Loucy (cell line): ENCODE results near the gene FARS2.

Source experiments
- H2AFZ ChIP-seq: fragments of 200-600 bp; sonication (generic); 2 replicates; pipeline ENCODE4 v1.6.0; 2016; ENCODE audit warnings: antibody characterized with exemption, mild to moderate bottlenecking, low read length, moderate library complexity
- H3F3A ChIP-seq: fragments of 200-600 bp; 2 replicates; pipeline ENCODE4 v1.6.0; 2016; ENCODE audit warnings: antibody characterized with exemption, low read depth, mild to moderate bottlenecking
- H3K27me3 ChIP-seq: fragments of 200-600 bp; sonication (generic); 2 replicates; pipeline ENCODE4 v1.6.1; 2014; ENCODE audit warnings: low read length, mild to moderate bottlenecking; ENCODE audit not compliant: insufficient read depth, poor library complexity, severe bottlenecking
- H3K36me3 ChIP-seq: fragments of 200-600 bp; sonication (generic); 2 replicates; pipeline ENCODE4 v1.6.1; 2016; ENCODE audit warnings: low read length; ENCODE audit not compliant: insufficient read depth
- H3K4me1 ChIP-seq: fragments of 200-600 bp; sonication (generic); 2 replicates; pipeline ENCODE4 v1.5.1; 2014; ENCODE audit warnings: low read length, mild to moderate bottlenecking; ENCODE audit not compliant: insufficient read depth, poor library complexity, severe bottlenecking
- H3K4me2 ChIP-seq: fragments of 200-600 bp; sonication (generic); 2 replicates; pipeline ENCODE4 v1.6.0; 2014; ENCODE audit warnings: antibody characterized with exemption, low read length, low read depth, mild to moderate bottlenecking; ENCODE audit not compliant: poor library complexity, severe bottlenecking
- H3K4me3 ChIP-seq: fragments of 200-600 bp; sonication (generic); 2 replicates; pipeline ENCODE4 v1.5.1; 2014; ENCODE audit warnings: low read length, mild to moderate bottlenecking, mixed read lengths; ENCODE audit not compliant: poor library complexity, severe bottlenecking
- H3K79me2 ChIP-seq: fragments of 200-600 bp; sonication (generic); 2 replicates; pipeline ENCODE4 v1.6.1; 2014; ENCODE audit warnings: low read length; ENCODE audit not compliant: insufficient read depth
- H3K9ac ChIP-seq: fragments of 200-600 bp; sonication (generic); 2 replicates; pipeline ENCODE4 v1.6.0; 2014; ENCODE audit warnings: mild to moderate bottlenecking, low read depth, low read length, moderate library complexity; ENCODE audit not compliant: poor library complexity, severe bottlenecking
- H3K9me2 ChIP-seq: fragments of 200-600 bp; sonication (generic); replicated peaks from 2 replicates; pipeline ENCODE4 v1.6.1; 2016; ENCODE audit warnings: low read depth, low read length, mixed read lengths
- H3K9me3 ChIP-seq: fragments of 200-600 bp; sonication (generic); 2 replicates; pipeline ENCODE4 v1.6.1; 2014; ENCODE audit warnings: mild to moderate bottlenecking, antibody characterized with exemption, low read length, low read depth; ENCODE audit not compliant: insufficient read depth
- H4K20me1 ChIP-seq: fragments of 200-600 bp; sonication (generic); 2 replicates; pipeline ENCODE4 v1.6.0; 2014; ENCODE audit warnings: antibody characterized with exemption, low read length, mild to moderate bottlenecking; ENCODE audit not compliant: insufficient read depth, poor library complexity, severe bottlenecking
- EZH2phosphoT487 ChIP-seq: fragments of 200-600 bp; IDR thresholded peaks from 2 replicates; pipeline ENCODE4 v1.6.1; 2018; ENCODE audit warnings: antibody characterized with exemption, mild to moderate bottlenecking, moderate library complexity, borderline replicate concordance
- TF ChIP-seq, protein P1 (sequence below): fragments of 200-600 bp; sonication (generic); conservative IDR thresholded peaks from 2 replicates; pipeline ENCODE4 v1.5.1; 2014; ENCODE audit warnings: mild to moderate bottlenecking, antibody characterized with exemption, low read length

Gene FARS2

DNA sequence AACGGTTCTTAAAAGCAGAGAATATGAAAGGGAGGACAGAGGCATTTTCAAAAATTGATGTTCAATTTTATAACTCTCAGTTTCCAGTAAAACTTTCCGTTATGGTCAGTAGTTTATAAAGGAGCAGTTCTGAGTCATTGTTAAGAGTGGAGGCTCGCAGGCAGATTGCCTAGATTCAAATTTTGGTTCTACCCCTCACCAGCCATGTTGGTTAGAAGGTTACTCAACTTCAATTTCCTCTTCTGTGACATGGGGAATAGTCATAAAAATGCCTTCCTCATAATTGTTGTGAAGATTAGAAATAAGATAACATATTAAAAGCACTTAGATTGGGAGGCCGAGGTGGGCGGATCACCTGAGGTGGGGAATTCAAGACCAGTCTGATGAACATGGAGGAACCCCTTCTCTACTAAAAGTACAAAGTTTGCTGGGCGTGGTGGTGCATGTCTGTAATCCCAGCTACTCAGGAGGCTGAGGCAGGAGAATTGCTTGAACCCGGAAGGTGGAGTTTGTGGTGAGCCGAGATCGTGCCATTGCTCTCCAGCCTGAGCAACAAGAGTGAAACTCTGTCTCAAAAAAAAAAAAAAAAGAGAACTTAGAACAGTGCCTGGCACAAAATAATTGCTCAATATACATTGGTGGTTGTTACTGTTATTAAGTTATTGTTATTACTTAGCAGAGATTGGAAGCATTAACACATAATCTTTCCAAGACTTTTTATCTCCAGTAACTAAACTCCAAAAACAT is 396.5 kb downstream of the FARS2 start:
- H2AFZ ChIP-seq = no peak overlapping the region
- H3K4me3 ChIP-seq = no peak overlapping the region
- no peaks in the 10 kb centered on the region for H4K20me1 ChIP-seq
- H3K27me3 ChIP-seq = no peaks in the 10 kb centered on the region
- no peak overlapping the region for H3K4me2 ChIP-seq
- TF ChIP-seq, protein P1, sequence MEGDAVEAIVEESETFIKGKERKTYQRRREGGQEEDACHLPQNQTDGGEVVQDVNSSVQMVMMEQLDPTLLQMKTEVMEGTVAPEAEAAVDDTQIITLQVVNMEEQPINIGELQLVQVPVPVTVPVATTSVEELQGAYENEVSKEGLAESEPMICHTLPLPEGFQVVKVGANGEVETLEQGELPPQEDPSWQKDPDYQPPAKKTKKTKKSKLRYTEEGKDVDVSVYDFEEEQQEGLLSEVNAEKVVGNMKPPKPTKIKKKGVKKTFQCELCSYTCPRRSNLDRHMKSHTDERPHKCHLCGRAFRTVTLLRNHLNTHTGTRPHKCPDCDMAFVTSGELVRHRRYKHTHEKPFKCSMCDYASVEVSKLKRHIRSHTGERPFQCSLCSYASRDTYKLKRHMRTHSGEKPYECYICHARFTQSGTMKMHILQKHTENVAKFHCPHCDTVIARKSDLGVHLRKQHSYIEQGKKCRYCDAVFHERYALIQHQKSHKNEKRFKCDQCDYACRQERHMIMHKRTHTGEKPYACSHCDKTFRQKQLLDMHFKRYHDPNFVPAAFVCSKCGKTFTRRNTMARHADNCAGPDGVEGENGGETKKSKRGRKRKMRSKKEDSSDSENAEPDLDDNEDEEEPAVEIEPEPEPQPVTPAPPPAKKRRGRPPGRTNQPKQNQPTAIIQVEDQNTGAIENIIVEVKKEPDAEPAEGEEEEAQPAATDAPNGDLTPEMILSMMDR = no peak
- no peak for TF ChIP-seq EZH2phosphoT487
- H3K36me3 ChIP-seq = peaks cover 4% of the 10 kb centered on the region; the same call in 1 of the 2 replicates
- peaks cover 7% of the 10 kb centered on the region for H3K4me1 ChIP-seq
- H3K9me3 ChIP-seq = no peaks in the 10 kb centered on the region
- H3K9ac ChIP-seq = no peak overlapping the region
- no peaks in the 10 kb centered on the region for H3F3A ChIP-seq
- no peaks in the 10 kb centered on the region for H3K9me2 ChIP-seq
- no peaks in the 10 kb centered on the region for H3K79me2 ChIP-seq

DNA sequence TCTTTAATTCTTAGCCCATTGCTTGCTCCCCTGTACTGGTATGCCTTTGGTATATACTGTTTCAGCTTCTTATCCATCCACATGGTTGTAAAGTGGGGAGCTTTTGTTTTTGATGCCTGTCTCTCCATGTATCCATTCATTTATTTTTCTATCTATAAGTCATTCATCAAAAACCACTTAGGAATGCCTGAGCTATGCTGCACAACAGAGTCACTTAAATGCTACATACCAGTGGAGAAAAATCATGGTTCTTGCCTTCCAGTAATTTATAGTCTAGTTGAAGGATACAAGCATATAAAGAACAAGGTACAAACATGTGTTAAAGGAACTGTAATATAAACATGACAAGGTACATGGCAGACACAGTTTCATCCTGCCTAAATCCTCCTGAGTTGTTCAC is 398.2 kb downstream of the FARS2 start:
- H3K9me3 ChIP-seq = no peaks in the 10 kb centered on the region
- no peaks in the 10 kb centered on the region for H3K79me2 ChIP-seq
- no peaks in the 10 kb centered on the region for H3K9me2 ChIP-seq
- H3K4me1 ChIP-seq = peaks cover 7% of the 10 kb centered on the region
- H3K36me3 ChIP-seq = peaks cover 4% of the 10 kb centered on the region; the same call in 1 of the 2 replicates
- no peak overlapping the region for H3K4me3 ChIP-seq
- no peaks in the 10 kb centered on the region for H3F3A ChIP-seq
- no peak overlapping the region for H3K4me2 ChIP-seq
- no peak overlapping the region for H2AFZ ChIP-seq
- H4K20me1 ChIP-seq = no peaks in the 10 kb centered on the region
- no peak overlapping the region for H3K9ac ChIP-seq
- TF ChIP-seq, protein P1 = no peak
- no peak for TF ChIP-seq EZH2phosphoT487
- no peaks in the 10 kb centered on the region for H3K27me3 ChIP-seq

DNA sequence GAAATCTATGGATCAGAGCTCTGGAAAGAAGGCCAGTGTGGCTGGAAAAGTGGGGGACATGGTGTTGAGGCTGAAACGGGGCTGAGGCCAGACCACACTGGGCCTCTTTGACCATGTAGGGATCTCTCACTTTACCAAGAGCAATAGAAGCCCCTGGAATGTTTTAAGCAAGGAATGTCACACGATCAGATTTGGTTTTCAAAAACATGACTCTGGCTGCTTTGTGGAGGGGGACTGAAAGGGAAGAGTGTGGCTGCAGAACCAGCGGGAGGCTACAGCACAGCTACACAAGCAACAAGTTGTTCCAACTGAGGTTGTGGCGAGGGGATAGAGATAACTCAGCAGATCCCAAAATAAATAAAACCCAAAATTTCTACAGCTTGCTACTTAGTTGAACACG is 399.5 kb downstream of the FARS2 start:
- no peak overlapping the region for H3K4me3 ChIP-seq
- no peaks in the 10 kb centered on the region for H3K9me2 ChIP-seq
- no peaks in the 10 kb centered on the region for H3F3A ChIP-seq
- no peaks in the 10 kb centered on the region for H3K27me3 ChIP-seq
- H2AFZ ChIP-seq = no peak overlapping the region
- no peak overlapping the region for H3K9ac ChIP-seq
- no peaks in the 10 kb centered on the region for H4K20me1 ChIP-seq
- H3K79me2 ChIP-seq = no peaks in the 10 kb centered on the region
- peaks cover 4% of the 10 kb centered on the region; the same call in 1 of the 2 replicates for H3K36me3 ChIP-seq
- no peak for TF ChIP-seq EZH2phosphoT487
- TF ChIP-seq, protein P1 = no peak
- H3K4me1 ChIP-seq = peaks cover 7% of the 10 kb centered on the region
- no peak overlapping the region for H3K4me2 ChIP-seq
- no peaks in the 10 kb centered on the region for H3K9me3 ChIP-seq
